Measurements from ENCODE around the gene MTARC1. TPM values are rescaled to one million over a fixed set of nuclear protein-coding genes. Genes with fewer than 3 reads are reported as not detected.

Gene MTARC1
- total RNA-seq, 1 experiment from 2014 or later, result 48.5 TPM

DNA sequence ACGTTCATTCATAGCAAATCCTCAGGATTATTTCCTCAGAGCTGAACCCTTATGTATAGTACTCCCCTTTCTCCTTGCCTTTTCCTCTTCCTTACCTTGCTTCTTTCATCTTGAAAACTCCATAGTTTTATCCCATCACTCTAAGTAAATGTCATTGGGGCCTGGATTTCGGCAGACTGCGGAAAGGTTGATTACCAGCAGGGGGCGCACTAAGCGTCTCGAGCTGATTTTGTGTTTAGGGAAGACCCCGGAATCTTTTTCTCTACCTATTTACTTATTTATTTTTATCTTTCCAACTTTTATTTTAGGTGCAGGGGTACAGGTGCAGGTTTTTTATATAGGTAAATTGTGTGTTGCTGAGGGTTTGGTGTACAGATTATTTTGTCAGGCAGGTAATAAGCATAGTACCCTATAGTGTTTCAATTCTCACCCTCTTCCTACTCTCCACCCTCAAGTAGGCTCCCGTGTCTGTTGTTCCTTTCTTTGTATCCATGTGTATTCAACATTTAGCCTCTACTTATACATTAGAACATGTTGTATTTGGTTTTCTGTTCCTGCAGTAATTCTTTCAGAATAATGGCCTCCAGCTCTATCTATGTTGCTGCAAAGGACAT, 11.4 kb upstream of the MTARC1 start:
- Histone ChIP-seq H2AFZ (ENCODE audit: low read length) (no peak overlapping the region), H3K36me3 (ENCODE audit: low read depth, low read length) (peaks cover 7% of the 10 kb centered on the region), H3K4me2 (ENCODE audit: low read length) (no peak overlapping the region), H3K27me3 (ENCODE audit: low read length) (no peaks in the 10 kb centered on the region), H4K20me1 (ENCODE audit: low read length) (no peaks in the 10 kb centered on the region), H3K9me2 (replicated peaks; ENCODE audit: low read length) (no peaks in the 10 kb centered on the region), H3K9me3 (ENCODE audit: low read length) (no peaks in the 10 kb centered on the region), H3K27ac (ENCODE audit: low read length) (no peak overlapping the region), H3F3A (ENCODE audit: low read length, unreplicated experiment) (no peaks in the 10 kb centered on the region), H3K4me3 (ENCODE audit: low read length) (no peak overlapping the region), H3K9ac (ENCODE audit: low read length) (no peak overlapping the region), H3K79me2 (ENCODE audit: low read length) (no peaks in the 10 kb centered on the region), H3K4me1 (ENCODE audit: insufficient read depth, low read length) (no peaks in the 10 kb centered on the region)
- CTCF ChIA-PET, result interaction anchor here (0.7 to 1.0 kb wide), 4 partner anchors 42 to 556 kb away, joined by 3 to 6 read pairs (median 4); no protein-coding TSS in a partner anchor
- intact Hi-C loops (cut with micrococcal nuclease), result loop anchor here (5.0 kb wide), 1 partner anchor 478 kb away; no protein-coding TSS in a partner anchor
- ATAC-seq, result peak; percentile 41
- DNase-seq, result peak; percentile 62
- TF ChIP-seq, protein P1, sequence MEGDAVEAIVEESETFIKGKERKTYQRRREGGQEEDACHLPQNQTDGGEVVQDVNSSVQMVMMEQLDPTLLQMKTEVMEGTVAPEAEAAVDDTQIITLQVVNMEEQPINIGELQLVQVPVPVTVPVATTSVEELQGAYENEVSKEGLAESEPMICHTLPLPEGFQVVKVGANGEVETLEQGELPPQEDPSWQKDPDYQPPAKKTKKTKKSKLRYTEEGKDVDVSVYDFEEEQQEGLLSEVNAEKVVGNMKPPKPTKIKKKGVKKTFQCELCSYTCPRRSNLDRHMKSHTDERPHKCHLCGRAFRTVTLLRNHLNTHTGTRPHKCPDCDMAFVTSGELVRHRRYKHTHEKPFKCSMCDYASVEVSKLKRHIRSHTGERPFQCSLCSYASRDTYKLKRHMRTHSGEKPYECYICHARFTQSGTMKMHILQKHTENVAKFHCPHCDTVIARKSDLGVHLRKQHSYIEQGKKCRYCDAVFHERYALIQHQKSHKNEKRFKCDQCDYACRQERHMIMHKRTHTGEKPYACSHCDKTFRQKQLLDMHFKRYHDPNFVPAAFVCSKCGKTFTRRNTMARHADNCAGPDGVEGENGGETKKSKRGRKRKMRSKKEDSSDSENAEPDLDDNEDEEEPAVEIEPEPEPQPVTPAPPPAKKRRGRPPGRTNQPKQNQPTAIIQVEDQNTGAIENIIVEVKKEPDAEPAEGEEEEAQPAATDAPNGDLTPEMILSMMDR (conservative IDR thresholded peaks at IDR 0.05; ENCODE audit: low read depth, low read length), result peak; percentile 97
- no peak for TF ChIP-seq EZH2 (IDR thresholded peaks at IDR 0.05; ENCODE audit: low read length, unreplicated experiment)
- POLR2A ChIA-PET (ENCODE audit: unreplicated experiment), result no interaction called here
- BruUV-seq (replicated peaks), result no TSS peak

DNA sequence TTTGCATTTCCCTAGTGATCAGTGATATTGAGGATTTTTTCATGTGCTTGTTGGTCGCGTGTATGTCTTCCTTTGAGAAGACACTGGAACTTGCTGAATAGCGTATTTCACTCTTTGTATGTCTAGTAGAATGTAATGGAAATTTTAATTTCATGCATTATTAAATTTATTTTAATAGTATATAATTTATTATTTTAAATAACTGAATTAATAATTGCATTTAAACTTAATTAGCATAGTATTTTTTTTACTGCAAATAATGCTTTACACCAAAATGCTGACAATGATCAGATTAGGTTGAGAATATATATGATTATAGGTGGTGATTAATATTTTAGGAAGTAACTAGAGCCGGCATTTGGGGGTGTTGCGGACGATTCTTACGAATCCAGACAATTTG, 10.5 kb upstream of the MTARC1 start:
- no peak overlapping the region for H3K4me2 ChIP-seq (ENCODE audit: low read length)
- no peaks in the 10 kb centered on the region for H3K9me2 ChIP-seq (replicated peaks; ENCODE audit: low read length)
- no peaks in the 10 kb centered on the region for H3F3A ChIP-seq (ENCODE audit: low read length, unreplicated experiment)
- no peak overlapping the region for H3K4me3 ChIP-seq (ENCODE audit: low read length)
- CTCF ChIA-PET, result interaction anchor here (0.5 to 1.2 kb wide), 7 partner anchors 28 to 313 kb away, joined by 3 to 7 read pairs (median 4); partner anchors contain the start of gene MTARC2
- TF ChIP-seq, protein P1 (conservative IDR thresholded peaks at IDR 0.05; ENCODE audit: low read depth, low read length), result no peak
- no peak for TF ChIP-seq EZH2 (IDR thresholded peaks at IDR 0.05; ENCODE audit: low read length, unreplicated experiment)
- no peak overlapping the region for H2AFZ ChIP-seq (ENCODE audit: low read length)
- H4K20me1 ChIP-seq (ENCODE audit: low read length), result no peaks in the 10 kb centered on the region
- no TSS peak for BruUV-seq (replicated peaks)
- H3K27ac ChIP-seq (ENCODE audit: low read length), result no peak overlapping the region
- H3K4me1 ChIP-seq (ENCODE audit: insufficient read depth, low read length), result no peaks in the 10 kb centered on the region
- H3K36me3 ChIP-seq (ENCODE audit: low read depth, low read length), result 0 out of 2 replicates have a peak, but pooled peaks cover 4% of the 10 kb centered on the region
- DNase-seq (no peak), ATAC-seq (no peak)
- POLR2A ChIA-PET (ENCODE audit: unreplicated experiment), result no interaction called here
- H3K79me2 ChIP-seq (ENCODE audit: low read length), result no peaks in the 10 kb centered on the region
- no peak overlapping the region for H3K9ac ChIP-seq (ENCODE audit: low read length)
- H3K27me3 ChIP-seq (ENCODE audit: low read length), result no peaks in the 10 kb centered on the region
- intact Hi-C loops (cut with micrococcal nuclease), result loop anchor here (1.0 to 5.0 kb wide), 6 partner anchors 27 to 495 kb away; partner anchors contain the start of gene C1orf115
- no peaks in the 10 kb centered on the region for H3K9me3 ChIP-seq (ENCODE audit: low read length)

DNA sequence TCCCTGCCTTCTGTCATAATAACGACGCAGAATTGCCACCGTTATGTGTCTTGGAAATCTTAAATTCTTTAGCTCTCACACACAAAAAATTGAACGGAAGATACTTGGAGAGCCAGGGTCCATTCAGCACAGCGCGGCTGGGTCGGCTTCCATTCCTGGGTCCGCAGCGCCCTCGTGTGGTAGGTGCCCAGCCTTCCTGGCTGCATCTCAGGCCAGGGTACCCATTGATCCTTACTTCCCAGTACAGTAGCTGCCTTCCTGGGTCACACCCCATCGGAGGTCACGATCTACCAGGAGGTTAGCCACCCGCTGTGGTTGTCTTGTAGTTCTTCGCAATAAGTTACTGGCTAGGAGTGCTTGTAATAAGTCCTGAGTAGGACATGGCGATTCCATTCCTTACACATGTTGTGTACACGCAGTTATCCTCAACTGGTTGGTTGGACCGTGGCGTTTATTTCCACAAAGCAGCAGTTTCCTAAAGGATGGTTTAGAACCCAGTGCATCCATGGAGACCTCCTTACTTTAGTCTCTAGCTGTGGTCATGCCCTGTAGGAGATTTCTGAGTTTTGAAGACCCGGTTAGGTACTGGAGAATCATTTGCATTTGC, 9.9 kb upstream of the MTARC1 start:
- no TSS peak for BruUV-seq (replicated peaks)
- DNase-seq, result peak; percentile 85
- TF ChIP-seq, protein P1 (conservative IDR thresholded peaks at IDR 0.05; ENCODE audit: low read depth, low read length), result peak; percentile 98
- TF ChIP-seq EZH2 (IDR thresholded peaks at IDR 0.05; ENCODE audit: low read length, unreplicated experiment), result no peak
- Histone ChIP-seq H3K27me3 (ENCODE audit: low read length) (no peaks in the 10 kb centered on the region), H3K9me3 (ENCODE audit: low read length) (no peaks in the 10 kb centered on the region), H3K9me2 (replicated peaks; ENCODE audit: low read length) (no peaks in the 10 kb centered on the region), H3K4me2 (ENCODE audit: low read length) (no peak overlapping the region), H4K20me1 (ENCODE audit: low read length) (no peaks in the 10 kb centered on the region), H2AFZ (ENCODE audit: low read length) (no peak overlapping the region), H3K9ac (ENCODE audit: low read length) (no peak overlapping the region), H3K79me2 (ENCODE audit: low read length) (no peaks in the 10 kb centered on the region), H3K4me3 (ENCODE audit: low read length) (no peak overlapping the region), H3K36me3 (ENCODE audit: low read depth, low read length) (0 out of 2 replicates have a peak, but pooled peaks cover 3% of the 10 kb centered on the region), H3K27ac (ENCODE audit: low read length) (no peak overlapping the region), H3F3A (ENCODE audit: low read length, unreplicated experiment) (no peaks in the 10 kb centered on the region), H3K4me1 (ENCODE audit: insufficient read depth, low read length) (no peaks in the 10 kb centered on the region)
- peak; percentile 99 for ATAC-seq
- ChIA-PET POLR2A (ENCODE audit: unreplicated experiment) (no interaction called here), CTCF (interaction anchor here (0.5 to 1.2 kb wide), 9 partner anchors 11 to 312 kb away, joined by 3 to 7 read pairs (median 4); partner anchors contain the start of gene MTARC2)
- intact Hi-C loops (cut with micrococcal nuclease), result loop anchor here (1.0 to 5.0 kb wide), 6 partner anchors 26 to 496 kb away; partner anchors contain the start of gene C1orf115

Data from PC-3 (cell line).